ENCODE data around the gene SEMA3F. TPM values are rescaled to one million over a fixed set of nuclear protein-coding genes. Genes with fewer than 3 reads are reported as not detected.

The SEMA3F gene
- total and polyA plus RNA-seq, 2 donors (not counting 3 experiments of a cell fraction or from before 2014, with no cell fraction given), result 65.8 to 99.1 TPM

DNA sequence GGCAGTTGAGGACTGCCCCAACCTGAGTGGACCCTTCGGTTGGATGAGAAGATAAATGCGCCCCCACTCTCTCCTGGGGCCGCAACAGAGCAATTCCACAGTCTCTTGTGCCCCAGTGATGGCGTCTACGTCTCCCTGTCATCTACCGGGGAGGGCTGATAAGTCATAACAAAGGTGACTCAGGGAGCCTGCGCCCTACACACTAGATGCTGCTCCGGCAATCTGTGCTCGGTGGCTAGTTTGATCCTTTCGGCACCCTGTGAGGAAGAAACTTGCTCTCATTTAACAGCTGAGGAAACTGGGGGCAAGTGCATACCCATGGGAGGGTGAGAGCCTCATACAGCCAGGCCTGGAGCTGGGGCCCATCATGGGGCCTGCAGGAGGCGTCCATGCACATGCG lies 14.1 kb upstream of the SEMA3F start:
- no peaks in the 10 kb centered on the region for H3K36me3 ChIP-seq (ENCODE audit: control insufficient read depth in 2 of 2, extremely low read depth in 1 of 2, insufficient read depth in 2 of 2, low read length in 2 of 2)
- H3K4me2 ChIP-seq (ENCODE audit: insufficient read depth, low read length), result no peak overlapping the region
- H3K27me3 ChIP-seq (ENCODE audit: control insufficient read depth in 2 of 2, insufficient read depth in 2 of 2, low read length in 2 of 2), result no peaks in the 10 kb centered on the region
- CTCF ChIA-PET, result no interaction called here
- no TSS peak for BruUV-seq (replicated peaks)
- no peak for DNase-seq (ENCODE audit: low read depth, low spot score)
- no peak overlapping the region for H3K4me3 ChIP-seq (replicated peaks in 1 of 3; ENCODE audit: insufficient read depth in 1 of 3, low read depth in 1 of 3, low read length in 3 of 3)
- dilution Hi-C loops (cut with MboI; ENCODE audit: extremely low pct_ligation_motif_present, low sequenced_read_pairs) (no loop called here), intact Hi-C loops (cut with micrococcal nuclease) (no loop called here)
- FAIRE-seq, result no peak
- TF ChIP-seq JUN (IDR thresholded peaks at IDR 0.05; ENCODE audit: borderline replicate concordance, insufficient read depth, insufficient read length, low read depth) (no peak), GATA2 (IDR thresholded peaks at IDR 0.05; ENCODE audit: insufficient read depth, insufficient read length, low read depth, low read length) (no peak), MYC (IDR thresholded peaks at IDR 0.05; ENCODE audit: low read depth, low read length) (no peak), POLR2A (IDR thresholded peaks at IDR 0.05; ENCODE audit: low read depth, low read length) (no peak), EZH2 (IDR thresholded peaks at IDR 0.05; ENCODE audit: borderline replicate concordance, low read depth, low read length, severe bottlenecking) (no peak), POLR2AphosphoS5 (IDR thresholded peaks at IDR 0.05; ENCODE audit: insufficient read depth, low read depth, low read length) (no peak), FOS (IDR thresholded peaks at IDR 0.05; ENCODE audit: borderline replicate concordance, insufficient read depth, low read length) (no peak)
- TF ChIP-seq, protein P1, sequence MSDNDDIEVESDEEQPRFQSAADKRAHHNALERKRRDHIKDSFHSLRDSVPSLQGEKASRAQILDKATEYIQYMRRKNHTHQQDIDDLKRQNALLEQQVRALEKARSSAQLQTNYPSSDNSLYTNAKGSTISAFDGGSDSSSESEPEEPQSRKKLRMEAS (IDR thresholded peaks at IDR 0.05; ENCODE audit: insufficient read depth, insufficient read length), result no peak
- TF ChIP-seq, protein P2, sequence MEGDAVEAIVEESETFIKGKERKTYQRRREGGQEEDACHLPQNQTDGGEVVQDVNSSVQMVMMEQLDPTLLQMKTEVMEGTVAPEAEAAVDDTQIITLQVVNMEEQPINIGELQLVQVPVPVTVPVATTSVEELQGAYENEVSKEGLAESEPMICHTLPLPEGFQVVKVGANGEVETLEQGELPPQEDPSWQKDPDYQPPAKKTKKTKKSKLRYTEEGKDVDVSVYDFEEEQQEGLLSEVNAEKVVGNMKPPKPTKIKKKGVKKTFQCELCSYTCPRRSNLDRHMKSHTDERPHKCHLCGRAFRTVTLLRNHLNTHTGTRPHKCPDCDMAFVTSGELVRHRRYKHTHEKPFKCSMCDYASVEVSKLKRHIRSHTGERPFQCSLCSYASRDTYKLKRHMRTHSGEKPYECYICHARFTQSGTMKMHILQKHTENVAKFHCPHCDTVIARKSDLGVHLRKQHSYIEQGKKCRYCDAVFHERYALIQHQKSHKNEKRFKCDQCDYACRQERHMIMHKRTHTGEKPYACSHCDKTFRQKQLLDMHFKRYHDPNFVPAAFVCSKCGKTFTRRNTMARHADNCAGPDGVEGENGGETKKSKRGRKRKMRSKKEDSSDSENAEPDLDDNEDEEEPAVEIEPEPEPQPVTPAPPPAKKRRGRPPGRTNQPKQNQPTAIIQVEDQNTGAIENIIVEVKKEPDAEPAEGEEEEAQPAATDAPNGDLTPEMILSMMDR (IDR thresholded peaks at IDR 0.05; ENCODE audit: extremely low read depth in 1 of 2, insufficient read depth in 1 of 2, low read depth in 1 of 2, low read length in 2 of 2), result no peak
- peaks cover 26% of the 10 kb centered on the region for H3K4me1 ChIP-seq (ENCODE audit: control insufficient read depth, extremely low read depth, insufficient read depth, low read length)
- H3K9ac ChIP-seq (replicated peaks; ENCODE audit: extremely low read depth, insufficient read depth, low read length), result no peak overlapping the region
- no peaks in the 10 kb centered on the region for H3K79me2 ChIP-seq (ENCODE audit: control insufficient read depth, insufficient read depth, low read length)
- no peak overlapping the region for H2AFZ ChIP-seq (ENCODE audit: low read depth, low read length)
- H3K9me1 ChIP-seq (replicated peaks; ENCODE audit: control insufficient read depth, extremely low read depth, insufficient read depth, low read length), result no peaks in the 10 kb centered on the region
- H3K9me3 ChIP-seq (replicated peaks; ENCODE audit: control insufficient read depth, insufficient read depth, low read length), result no peaks in the 10 kb centered on the region
- no peaks in the 10 kb centered on the region for H4K20me1 ChIP-seq (replicated peaks; ENCODE audit: control insufficient read depth, extremely low read depth, insufficient read depth, low read length)
- POLR2A ChIA-PET, result no interaction called here
- H3K27ac ChIP-seq (ENCODE audit: insufficient read depth, low read depth, low read length), result no peak overlapping the region

Measured in endothelial cell of umbilical vein (primary cell).